Measurements from ENCODE around the gene EDN2. TPM values are rescaled to one million over a fixed set of nuclear protein-coding genes. Genes with fewer than 3 reads are reported as not detected.

The EDN2 gene
- total and polyA plus RNA-seq, 4 donors = 0.10 to 0.13 TPM; not detected in 2

DNA sequence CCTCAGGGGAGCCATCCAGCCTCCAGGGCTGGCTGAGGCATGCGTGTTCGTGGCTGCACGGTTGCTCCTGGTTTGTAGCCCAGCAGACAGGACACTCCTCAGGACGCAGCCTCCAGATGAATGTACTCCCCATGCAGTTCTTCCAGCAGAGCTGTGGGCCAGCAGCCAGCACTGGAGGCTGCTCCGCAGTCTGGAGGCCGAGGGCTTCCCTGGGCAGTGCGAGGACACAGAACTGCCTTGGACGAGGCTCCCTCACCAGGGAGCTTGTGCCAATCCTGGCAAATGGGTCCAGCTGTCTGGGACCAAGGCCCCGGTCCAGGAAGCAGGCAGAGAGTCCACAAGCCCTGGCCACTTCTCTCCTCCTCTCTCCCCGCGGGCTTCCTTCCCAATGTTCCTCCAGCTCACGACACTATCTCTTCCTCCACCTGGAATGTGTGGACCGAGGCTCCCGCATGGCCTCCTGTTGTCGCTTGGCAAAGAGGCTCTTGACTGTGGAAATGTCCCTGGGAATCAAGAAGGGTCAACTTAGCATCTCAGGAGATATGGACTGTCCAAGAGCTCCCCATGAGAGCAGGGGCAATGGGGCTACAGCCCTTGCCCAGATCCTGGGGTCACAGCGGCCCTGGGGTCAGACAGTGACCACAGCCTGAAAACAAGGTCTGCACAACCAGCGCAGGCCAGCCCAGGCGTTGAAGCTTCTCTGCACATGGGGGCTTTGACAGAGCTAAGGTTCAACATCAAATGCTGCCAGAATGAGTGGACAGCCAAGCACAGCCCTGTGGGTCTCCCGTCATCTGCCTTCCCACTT lies 5.3 kb downstream of the EDN2 start:
- WGBS = 80% methylated on average over 19 of the region's 19 CpGs
- no peak overlapping the region for H3K27ac ChIP-seq (ENCODE audit: low read depth in 1 of 2, low read length in 2 of 2)

More for the DNA sequence above, 5.3 kb downstream of the EDN2 start:
- TF ChIP-seq, protein P1, sequence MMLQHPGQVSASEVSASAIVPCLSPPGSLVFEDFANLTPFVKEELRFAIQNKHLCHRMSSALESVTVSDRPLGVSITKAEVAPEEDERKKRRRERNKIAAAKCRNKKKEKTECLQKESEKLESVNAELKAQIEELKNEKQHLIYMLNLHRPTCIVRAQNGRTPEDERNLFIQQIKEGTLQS (IDR thresholded peaks at IDR 0.05) = no peak
- TF ChIP-seq FOXA2 (IDR thresholded peaks at IDR 0.05) (no peak), FOXA1 (IDR thresholded peaks at IDR 0.05) (no peak), JUND (IDR thresholded peaks at IDR 0.05) (no peak), HNF4A (conservative IDR thresholded peaks at IDR 0.05) (no peak), NR2F2 (IDR thresholded peaks at IDR 0.05) (no peak), YY1 (IDR thresholded peaks at IDR 0.05) (no peak), SP1 (IDR thresholded peaks at IDR 0.05) (no peak), REST (IDR thresholded peaks at IDR 0.05) (no peak), EGR1 (IDR thresholded peaks at IDR 0.05; ENCODE audit: low read depth in 2 of 2) (no peak), GABPA (IDR thresholded peaks at IDR 0.05 in 1 of 2, conservative IDR thresholded peaks at IDR 0.05 in 1 of 2) (no peak), CTCF (IDR thresholded peaks at IDR 0.05; ENCODE audit: low read depth, low read length, missing input control) (no peak), HNF4G (IDR thresholded peaks at IDR 0.05) (no peak), RAD21 (IDR thresholded peaks at IDR 0.05) (no peak), RXRA (IDR thresholded peaks at IDR 0.05) (no peak), TAF1 (conservative IDR thresholded peaks at IDR 0.05) (no peak)
- TF ChIP-seq, protein P2, sequence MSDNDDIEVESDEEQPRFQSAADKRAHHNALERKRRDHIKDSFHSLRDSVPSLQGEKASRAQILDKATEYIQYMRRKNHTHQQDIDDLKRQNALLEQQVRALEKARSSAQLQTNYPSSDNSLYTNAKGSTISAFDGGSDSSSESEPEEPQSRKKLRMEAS (IDR thresholded peaks at IDR 0.05) = no peak
- TF ChIP-seq, protein P3, sequence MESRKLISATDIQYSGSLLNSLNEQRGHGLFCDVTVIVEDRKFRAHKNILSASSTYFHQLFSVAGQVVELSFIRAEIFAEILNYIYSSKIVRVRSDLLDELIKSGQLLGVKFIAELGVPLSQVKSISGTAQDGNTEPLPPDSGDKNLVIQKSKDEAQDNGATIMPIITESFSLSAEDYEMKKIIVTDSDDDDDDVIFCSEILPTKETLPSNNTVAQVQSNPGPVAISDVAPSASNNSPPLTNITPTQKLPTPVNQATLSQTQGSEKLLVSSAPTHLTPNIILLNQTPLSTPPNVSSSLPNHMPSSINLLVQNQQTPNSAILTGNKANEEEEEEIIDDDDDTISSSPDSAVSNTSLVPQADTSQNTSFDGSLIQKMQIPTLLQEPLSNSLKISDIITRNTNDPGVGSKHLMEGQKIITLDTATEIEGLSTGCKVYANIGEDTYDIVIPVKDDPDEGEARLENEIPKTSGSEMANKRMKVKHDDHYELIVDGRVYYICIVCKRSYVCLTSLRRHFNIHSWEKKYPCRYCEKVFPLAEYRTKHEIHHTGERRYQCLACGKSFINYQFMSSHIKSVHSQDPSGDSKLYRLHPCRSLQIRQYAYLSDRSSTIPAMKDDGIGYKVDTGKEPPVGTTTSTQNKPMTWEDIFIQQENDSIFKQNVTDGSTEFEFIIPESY (IDR thresholded peaks at IDR 0.05) = no peak
- H3K27me3 ChIP-seq (ENCODE audit: control insufficient read depth in 4 of 4, insufficient read depth in 4 of 4, low read length in 3 of 4) = no peaks in the 10 kb centered on the region
- peaks cover 9 to 46% (median 37%) of the 10 kb centered on the region in 4 donors for H3K4me1 ChIP-seq (ENCODE audit: control insufficient read depth in 4 of 4, insufficient read depth in 4 of 4, low read length in 3 of 4)
- no peak for DNase-seq (ENCODE audit: low spot score)
- H3K9me3 ChIP-seq (ENCODE audit: control insufficient read depth in 4 of 4, low read length in 3 of 4) = no peaks in the 10 kb centered on the region
- H3K4me3 ChIP-seq (ENCODE audit: low read depth in 1 of 3, low read length in 3 of 3) = no peak overlapping the region
- H3K9ac ChIP-seq (ENCODE audit: low read depth in 1 of 2, low read length in 2 of 2) = no peak overlapping the region
- no peaks in the 10 kb centered on the region for H3K36me3 ChIP-seq (ENCODE audit: control insufficient read depth in 4 of 4, insufficient read depth in 3 of 4, low read depth in 1 of 4, low read length in 3 of 4)

Data from liver (tissue), 9 donors.